HG03196 (cell line): ENCODE data around the gene TIMM10.
"Not testable (repeated sequence)": the region's sequence is repeated elsewhere in the genome, so short reads cannot be mapped to it uniquely, and the experiment has no call there.

Source experiments
- ATAC-seq: cut with Tn5 transposase; IDR thresholded peaks from one replicate; pipeline ENCODE4 v1.9.1; 2021; ENCODE audit not compliant: unreplicated experiment

The TIMM10 gene

DNA sequence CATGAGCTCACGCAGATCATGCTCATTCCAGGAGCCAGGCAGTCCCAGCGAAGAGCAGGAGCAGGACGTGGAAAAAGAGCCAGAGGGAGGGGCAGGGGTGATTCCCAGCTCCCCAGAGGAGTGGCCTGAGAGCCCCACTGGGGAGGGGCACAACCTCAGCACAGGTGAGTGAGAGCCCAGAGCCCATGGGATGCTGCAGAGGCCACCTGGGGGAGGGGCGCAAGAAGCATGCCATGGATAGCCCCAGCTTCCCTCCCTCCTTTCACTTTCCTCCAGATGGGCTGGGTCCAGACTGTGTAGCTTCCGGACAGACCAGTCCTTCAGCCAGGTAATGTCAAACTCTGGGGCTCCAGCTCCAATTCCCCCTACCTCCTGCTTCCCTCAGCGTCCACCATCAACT is 13.0 kb upstream of the TIMM10 start:
- ATAC-seq, result no peak

DNA sequence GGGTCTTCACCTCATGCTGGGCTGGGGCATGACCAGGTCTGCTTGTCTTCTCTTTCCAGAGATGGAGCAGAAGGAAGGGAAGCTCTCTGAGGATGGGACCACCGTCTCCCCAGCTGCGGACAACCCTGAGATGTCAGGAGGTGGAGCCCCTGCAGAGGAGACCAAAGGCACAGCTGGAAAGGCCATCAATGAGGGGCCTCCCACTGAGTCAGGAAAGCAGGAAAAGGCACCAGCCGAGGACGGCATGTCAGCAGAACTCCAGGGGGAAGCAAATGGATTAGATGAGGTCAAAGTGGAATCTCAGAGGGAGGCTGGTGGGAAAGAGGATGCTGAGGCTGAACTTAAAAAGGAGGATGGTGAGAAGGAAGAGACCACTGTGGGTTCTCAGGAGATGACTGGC is 12.0 kb upstream of the TIMM10 start:
- ATAC-seq, result no peak

DNA sequence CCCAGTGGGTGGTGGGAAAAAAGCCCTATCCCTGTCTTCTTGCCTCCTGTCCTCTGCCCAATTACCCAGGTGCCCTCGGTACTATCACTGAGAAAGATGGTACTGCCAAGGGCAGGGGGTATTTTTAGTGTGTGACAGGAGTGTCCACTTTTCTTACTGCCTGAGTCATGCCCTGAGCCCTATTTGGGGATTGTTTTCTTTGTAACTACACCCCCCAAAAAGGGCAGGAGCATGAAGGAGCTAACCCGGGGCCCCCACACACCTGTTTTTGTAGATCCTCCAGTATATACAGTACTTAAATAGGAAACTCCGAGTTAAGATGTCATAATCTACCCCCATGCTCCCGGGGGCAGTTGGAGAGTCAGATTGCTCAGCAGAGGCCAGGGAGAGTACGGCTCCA is 10.6 kb upstream of the TIMM10 start:
- no peak for ATAC-seq

DNA sequence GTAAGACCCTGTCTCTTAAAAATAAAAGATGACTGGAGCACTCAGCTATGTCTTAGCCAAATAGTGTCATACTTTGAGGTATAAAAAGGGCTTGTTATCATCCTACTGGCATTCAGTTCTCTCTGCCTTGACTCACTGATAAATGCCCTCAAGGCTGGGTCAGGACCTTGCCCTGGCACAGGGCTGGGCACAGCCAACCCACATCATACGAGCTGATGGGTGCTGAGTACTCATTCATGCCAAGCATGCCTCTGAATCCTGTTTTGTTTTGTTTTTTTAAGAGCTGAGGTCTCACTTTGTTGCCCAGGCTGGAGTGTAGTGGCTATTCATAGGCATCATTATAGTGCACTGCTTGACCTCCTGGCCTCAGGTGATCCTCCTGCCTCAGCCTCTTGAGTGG is 8.8 kb upstream of the TIMM10 start:
- no peak for ATAC-seq

DNA sequence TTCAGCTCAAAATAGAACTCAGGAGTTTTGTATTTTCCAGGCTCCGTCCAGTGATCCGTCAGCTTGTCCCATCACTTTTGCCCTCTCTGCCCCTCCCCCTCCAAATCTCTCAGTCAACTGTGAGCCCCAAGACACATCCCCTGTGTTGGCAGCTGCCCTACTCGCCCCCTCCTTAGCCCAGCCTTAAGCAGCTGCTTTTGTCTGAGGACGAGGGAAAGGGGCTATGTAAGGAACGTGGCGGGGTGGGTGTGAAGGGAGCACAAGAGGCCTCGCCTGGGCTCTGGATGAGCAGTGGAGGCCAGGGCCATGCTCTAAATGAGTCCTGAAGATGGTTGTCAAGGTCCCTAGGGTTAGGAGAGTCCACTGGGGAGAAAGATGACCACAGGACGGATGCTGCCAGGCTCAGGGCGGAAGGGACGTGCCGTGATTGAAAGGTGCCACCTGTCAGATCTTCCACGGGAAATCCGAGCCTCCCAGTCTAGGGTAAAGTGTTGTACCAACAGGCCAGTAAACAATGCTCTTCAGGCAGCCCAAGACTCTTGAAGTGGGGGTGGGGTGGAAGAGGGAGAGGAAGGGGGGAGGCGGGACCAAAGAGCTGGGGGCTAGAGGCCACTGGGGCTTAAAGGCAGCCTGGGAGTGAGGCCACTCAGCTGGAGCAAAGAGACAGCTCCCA is 6.5 kb upstream of the TIMM10 start, which contains the start of gene SMTNL1:
Gene SMTNL1, plus strand, starts transcription at position 649 of the 673 bp plus-strand sequence. CDS start 5,048 bp downstream, outside the sequence.
- ATAC-seq, result no peak

DNA sequence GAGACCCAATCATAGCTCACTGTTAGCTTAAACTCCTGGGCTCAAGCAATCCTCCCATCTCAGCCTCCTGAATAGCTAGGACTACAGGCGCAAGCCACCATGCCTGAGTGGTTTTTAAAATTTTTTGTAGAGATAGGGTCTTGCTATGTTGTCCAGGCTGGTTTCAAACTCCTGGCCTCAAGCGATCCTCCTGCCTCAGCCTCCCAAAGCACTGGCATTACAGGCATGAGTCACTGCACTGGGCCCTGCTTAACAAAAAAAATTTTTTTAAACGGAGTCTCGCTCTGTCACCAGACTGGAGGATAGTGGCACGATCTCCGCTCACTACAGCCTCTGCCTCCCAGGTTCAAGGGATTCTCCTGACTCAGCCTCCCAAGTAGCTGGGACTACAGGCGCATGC is 3.9 kb upstream of the TIMM10 start:
- ATAC-seq, result not testable (repeated sequence)

DNA sequence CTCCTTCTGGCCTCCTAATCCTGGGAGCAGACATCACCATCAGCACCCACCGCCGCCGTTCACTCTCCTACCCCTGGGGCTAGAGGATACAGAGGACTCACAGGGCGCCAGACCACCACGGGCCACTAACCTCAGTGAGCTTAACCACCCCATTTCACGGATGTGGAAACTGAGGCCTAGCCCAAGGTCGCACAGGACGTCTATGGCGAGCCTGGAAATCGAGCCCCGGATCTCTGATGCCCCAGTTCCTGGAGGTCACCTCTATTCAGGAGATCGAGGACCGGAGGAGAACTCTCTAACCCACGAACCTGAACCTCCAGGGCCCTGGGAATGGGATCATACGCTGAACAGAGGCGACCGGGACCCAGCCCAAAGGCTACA is 349 bp downstream of the TIMM10 start:
- ATAC-seq, result peak; percentile 2

DNA sequence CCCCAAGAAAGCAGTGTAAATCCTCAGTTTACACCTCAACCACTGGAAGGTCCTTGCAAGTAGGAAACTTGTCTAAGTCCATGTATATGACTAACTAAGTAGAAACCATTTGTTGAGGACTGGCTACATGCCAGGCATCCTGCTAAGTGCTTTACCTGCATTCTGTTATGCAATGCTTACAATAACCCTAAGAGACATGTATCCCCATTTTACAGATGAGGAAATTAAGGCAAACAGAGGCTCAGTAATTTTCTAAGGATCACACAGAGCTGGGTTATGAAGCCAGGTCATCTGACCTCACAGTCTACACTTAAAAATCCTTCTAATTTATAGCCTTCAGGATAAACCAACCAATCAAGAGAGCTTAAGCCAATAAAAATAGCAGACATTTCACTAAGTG is 1.5 kb downstream of the TIMM10 start:
- ATAC-seq, result no peak

DNA sequence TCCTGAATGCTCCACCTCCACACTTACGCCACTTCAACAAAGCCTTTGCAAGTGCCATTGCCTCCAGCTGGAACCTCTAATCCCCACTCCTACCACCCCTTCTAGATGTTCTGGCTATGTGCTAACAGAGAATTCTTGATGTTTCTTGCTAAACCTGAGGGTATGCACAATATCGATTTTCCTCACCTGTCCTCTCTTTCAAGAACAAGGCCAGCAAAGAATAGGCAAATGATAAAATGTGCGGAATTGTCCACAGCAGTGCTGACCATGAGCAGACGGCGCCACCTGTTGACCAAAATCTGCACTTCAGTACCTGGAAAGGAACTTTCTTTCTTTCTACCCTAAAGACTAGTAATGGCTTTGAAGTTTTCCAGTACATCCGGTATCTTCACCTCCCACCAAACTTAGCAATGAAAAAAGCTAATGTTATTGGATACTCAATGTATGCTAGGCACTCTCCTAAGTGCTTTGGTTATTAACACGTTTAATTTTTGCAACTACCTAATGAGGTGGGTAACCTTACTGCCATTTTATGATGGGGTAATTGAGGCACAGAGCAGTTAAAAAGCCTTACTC is 3.4 kb downstream of the TIMM10 start:
- ATAC-seq, result no peak

DNA sequence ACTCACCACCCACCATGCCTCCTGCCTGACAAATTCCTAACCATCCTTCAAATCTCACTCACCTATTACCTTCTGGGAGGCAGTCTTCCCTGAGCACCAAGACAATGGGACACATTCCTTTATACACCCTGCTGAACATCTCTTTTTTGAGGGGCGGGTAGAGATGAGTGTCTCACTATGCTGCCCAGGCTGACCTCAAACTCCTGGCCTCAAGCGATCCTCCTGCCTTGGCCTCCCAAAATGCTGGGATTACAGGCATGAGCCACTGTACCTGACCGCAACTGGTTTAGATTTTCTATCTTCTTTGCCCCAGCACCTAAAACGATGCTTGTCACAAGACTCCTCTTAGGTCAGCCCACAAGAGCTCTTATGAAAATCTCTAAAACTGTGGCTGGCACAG is 7.1 kb downstream of the TIMM10 start:
- no peak for ATAC-seq

DNA sequence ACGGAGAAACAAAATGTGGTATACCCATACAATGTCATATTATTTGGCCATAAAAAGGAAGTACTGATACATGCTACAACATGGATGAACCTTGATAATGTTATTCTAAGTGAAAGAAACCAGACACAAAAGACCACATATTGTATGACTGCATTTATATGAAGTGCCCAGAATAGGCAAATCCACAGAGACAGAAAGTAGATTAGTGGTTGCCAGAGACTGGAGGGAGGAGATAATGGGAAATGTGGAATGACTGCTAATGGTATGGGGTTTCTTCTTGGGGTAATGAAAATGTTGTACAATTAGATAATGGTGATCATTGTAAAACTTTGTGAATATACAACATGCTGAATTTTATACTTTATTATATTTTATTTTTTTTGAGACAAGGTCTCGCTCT is 9.4 kb downstream of the TIMM10 start:
- ATAC-seq, result no peak

DNA sequence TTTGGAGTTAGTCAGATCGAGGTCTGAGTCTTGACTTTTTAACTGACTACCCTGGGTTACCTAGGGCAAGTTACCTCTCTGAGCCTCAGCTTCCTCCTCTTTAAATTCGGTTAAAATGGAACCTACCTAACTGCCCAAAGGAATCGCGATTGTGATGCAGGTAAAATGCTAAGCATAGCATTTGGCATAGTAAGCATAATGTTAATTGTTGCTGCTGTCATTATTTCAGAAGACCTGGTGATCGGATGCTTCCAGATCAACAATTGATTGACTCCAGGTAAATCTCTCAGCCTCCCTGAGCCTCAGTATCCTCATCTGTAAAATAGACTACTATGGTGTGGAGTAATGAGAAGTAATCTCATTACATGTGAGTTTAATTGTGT is 14.5 kb downstream of the TIMM10 start:
- ATAC-seq, result no peak

DNA sequence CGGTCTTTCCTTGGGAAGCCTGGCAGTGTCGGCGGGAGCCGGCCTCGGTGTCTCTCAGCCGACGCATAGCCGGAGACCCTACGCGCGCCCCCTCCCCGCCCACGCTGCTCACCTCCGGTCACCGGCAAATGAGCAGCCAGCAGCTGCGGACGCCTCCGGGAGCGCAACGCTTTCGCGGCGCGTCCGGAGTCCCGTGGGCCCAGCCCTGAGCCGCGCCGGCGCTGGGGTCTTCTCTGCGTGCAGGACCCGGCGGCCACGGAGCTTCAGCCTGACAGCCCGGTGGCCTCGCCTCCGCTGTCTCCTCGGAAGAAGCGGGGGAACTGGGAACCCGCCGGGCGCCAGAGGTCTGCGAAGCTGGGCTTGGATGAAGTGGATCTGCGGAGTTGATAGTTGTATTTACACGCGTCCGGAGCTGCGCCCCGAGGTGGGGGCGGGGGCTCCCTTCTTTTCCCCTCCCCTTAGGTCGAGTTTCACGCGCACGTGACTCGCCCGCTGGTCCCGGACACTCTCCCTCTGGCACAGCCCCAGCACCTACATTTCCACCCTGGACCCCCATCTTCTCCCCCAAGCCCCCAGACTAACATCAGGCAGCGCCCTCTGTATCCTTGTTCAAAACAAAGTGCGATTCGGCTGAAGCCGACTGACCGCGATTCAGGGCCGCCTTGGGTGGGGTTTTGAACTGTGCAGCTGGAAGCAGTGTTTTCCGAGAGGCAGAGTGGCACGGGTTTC is 15.1 kb downstream of the TIMM10 start, which contains the start of gene SLC43A1:
Gene SLC43A1, minus strand, starts transcription at position 371 of the 729 bp plus-strand sequence. CDS start 1,591 bp downstream, outside the sequence.
- ATAC-seq, result peak; percentile 43

DNA sequence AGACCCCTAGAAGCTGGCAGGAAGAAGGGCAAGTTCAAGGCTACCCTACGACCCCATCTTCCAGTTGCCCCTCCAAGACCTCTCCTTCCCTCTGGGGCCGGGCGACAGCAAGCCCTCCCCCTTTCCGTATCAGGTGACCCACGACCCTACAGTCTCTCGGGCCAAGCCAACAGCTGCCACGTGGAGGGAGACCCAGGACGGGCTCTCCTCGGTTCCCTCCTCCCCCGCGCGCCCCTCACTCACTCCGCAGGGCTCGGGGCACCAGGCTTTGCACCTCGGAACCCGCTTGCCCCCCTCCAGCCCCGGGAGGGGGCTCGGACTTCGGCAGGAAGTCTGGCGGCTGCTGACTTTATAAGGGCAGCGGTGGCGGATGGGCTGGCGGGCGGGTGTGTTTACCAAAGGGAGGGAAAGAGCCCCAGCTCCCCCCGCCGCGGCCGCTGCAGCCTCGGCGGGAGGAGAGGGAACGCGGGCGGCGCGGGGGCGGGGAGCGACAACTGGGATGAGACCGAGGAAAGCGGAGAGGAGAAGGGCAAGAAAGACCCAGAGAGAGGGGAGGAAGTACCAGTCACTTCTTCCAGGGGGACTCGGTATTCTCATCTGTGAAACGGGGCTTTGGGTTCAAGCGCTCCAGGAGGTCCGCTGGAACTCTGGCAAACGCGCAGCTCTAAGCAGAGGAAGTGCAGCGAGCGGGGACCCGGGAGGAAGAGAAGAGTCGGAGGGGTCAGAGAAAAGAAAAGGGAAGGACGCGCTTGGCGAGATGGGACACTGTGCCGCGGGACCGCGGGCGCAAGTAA is 15.8 kb downstream of the TIMM10 start:
- ATAC-seq, result peak; percentile 49

DNA sequence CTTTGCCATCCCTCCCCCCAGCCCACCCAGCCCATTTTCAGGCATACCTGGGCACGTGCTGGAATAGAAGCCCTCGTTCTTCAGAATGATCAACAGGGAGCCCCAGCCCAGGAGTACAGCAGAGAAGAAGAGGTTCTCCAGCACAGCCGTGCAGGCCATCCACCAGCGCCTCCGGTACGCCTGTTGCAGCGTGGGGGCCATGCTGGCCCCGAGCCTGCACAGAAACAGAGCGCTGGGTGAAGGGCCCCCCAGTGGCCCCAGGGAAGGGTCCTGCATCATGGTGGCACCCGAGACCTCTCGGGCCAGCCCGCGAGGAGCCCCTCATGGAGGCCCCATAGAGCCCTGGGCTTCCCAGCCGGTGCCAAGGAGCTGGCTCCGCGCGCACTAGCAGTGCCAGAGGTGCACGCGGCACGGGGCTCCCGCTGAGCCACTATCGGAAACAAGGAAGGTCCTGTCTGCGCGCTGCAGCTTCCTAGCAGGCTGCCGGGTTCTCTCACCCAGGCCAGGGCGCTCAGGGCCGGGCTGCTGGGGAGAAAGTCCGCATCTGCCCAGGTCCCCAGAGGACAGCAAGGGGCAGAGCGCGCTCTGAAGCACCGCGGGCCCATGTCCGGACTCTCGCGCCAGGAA is 16.5 kb downstream of the TIMM10 start:
- peak; percentile 33 for ATAC-seq

DNA sequence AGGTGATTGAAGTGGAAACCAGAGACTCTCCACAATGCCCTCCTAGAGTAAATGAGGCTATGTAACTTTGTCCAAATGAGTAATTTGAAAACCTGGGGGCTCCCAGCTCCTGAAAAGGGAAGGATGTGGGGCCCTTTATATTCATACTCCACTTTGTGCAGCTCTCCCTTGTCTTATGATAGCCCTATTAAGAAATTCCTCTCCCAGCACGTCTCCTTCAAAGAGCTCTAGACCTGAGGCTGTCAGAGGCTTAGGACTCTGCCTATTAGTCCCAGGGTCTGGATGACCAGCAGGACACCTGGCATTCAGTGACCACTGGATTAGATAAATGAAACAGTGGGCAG is 17.1 kb downstream of the TIMM10 start:
- ATAC-seq, result no peak

DNA sequence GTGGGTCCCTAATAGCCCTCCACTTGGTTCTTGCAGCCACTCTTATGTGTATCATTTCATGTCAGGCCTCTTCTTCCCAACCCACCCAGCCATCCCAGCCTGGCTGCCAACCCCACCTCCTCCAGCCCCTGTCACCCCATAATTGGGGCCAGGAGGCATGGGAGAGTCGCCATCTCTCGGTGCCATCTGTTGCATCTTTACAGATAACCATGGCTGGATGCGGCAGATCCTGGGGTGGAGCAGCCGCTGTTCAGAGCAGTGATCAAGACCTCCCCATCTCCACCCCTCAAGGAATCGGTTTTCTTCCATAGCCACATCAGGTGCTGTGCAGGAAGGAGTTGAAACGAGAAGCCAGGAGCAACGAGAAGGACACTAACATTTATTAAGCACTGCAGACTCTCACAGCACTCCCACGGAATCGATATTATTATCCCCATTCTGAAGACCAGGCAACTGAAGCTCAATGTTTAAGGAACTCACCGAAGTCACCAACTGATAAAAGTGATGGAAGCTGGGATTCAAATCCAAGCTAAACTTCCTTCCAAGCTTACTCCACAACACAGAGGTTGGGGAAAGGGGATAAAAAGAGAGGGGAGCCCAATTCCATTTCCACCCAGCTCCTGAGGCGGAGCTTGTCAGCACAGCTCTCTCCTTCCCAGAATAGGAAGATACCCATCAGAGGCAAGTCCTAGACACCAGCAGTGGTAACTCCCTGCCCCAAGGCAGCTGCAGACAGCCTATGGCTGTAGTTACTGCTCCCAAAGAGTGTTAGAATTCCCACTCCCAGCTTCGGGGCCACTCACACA is 17.7 kb downstream of the TIMM10 start:
- no peak for ATAC-seq

DNA sequence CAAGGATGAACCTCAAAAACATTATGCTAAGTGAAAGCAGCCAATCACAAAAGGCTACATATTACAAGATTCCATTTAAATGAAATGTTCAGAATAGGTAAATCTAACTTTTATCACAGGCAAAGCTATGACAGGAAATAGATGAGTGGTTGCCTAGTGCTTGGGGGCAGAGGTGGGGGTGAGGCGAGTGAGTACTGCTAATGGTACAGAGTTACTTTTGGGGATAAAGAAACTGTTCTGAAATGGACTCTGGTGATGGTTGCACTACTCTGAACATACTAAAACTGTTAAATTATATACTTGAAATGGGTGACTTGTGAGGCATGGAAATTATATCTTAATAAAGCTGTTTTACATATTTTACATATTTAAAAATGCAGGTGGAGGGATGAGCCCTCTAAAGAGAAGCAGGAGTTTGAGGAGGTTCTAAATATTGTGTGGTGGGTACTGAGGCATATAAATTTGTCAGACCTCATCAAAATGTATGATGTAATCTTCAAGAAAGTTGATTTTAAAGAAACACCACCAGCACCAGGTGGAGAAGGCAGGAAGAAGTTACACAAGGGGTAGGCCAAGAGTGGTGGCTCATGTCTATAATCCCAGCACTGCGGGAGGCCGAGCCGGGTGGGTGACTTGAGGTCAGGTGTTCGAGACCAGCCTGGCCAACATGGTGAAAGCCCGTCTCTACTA is 18.7 kb downstream of the TIMM10 start:
- ATAC-seq, result no peak

DNA sequence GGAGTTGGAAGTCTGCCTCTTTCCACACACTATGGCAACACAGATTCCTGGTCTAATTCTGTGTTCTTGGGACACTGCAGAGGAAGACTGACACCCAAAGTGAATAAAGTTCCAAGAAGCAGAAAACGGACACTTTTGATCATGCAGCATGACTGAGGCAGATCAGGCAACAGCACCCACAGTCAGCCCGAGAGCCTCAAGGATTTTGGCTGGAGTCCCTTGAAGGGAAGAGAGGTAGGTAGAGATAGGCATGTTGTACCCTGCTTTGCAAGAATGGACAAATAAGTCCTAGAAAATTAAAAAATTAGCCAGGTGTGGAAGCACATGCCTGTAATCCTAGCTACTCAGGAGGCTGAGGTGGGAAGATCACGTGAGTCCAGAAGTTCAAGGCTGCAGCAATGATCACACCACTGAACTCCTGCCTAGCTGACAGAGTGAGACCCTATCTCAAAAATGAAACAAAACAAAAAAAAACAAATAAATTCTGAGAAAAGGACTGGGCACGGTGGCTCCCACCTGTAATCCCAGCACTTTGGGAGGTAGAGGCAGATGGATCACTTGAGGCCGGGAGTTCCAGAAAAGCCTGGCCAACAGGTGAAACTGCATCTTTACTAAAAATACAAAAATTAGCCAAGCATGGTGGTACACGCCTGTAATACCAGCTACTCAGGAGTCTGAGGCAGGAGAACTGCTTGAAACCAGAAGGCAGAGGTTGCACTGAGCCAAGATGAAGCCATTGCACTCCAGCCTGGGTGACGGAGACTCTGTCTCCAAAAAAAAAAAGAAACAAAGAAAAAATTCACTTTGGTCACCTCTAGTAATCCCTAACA is 22.0 kb downstream of the TIMM10 start:
- ATAC-seq, result no peak
